CD14-positive monocyte (primary cell): ENCODE measurements around the gene RIMS1. TPM values are rescaled to one million over a fixed set of nuclear protein-coding genes. Genes with fewer than 3 reads are reported as not detected.

Experiments
- DNase-seq, 3 donors: peaks; one replicate each; pipeline ENCODE4 v3.0.0-alpha.2; 2011 to 2022
- H2AFZ ChIP-seq: 2 replicates; pipeline ENCODE4 v1.6.0; 2012; ENCODE audit warnings: mild to moderate bottlenecking, low read depth, low read length, inconsistent platforms; ENCODE audit not compliant: insufficient read depth, poor library complexity, severe bottlenecking
- H3K27ac ChIP-seq, 2 donors: 1 replicate in 1 of 2; 2 replicates in 1 of 2; pipeline ENCODE4 v1.5.1; 2012 to 2013; ENCODE audit warnings: low read length in 2 of 2, control low read depth in 1 of 2, inconsistent platforms in 1 of 2, low read depth in 1 of 2, mild to moderate bottlenecking in 1 of 2
- H3K27me3 ChIP-seq, 2 donors: one replicate each; pipeline versions ENCODE4 v1.6.0 to v1.6.1; 2011 to 2013; ENCODE audit warnings: low read length in 2 of 2; ENCODE audit not compliant: control insufficient read depth in 2 of 2, insufficient read depth in 2 of 2
- H3K36me3 ChIP-seq, 2 donors: replicated peaks in 1 of 2; 1 replicate in 1 of 2; 2 replicates in 1 of 2; pipeline versions ENCODE4 v1.5.1 to v1.6.1; 2012 to 2013; ENCODE audit warnings: low read length in 2 of 2, control low read depth in 1 of 2, inconsistent platforms in 1 of 2, mild to moderate bottlenecking in 1 of 2; ENCODE audit not compliant: insufficient read depth in 2 of 2, control insufficient read depth in 1 of 2
- H3K4me1 ChIP-seq, 2 donors: 1 replicate in 1 of 2; 2 replicates in 1 of 2; pipeline versions ENCODE4 v1.5.1 to v1.6.1; 2012 to 2013; ENCODE audit warnings: low read length in 2 of 2, control low read depth in 1 of 2, inconsistent platforms in 1 of 2, mild to moderate bottlenecking in 1 of 2, moderate library complexity in 1 of 2; ENCODE audit not compliant: insufficient read depth in 2 of 2, control insufficient read depth in 1 of 2
- H3K4me2 ChIP-seq: replicated peaks from 2 replicates; pipeline ENCODE3; 2012; ENCODE audit warnings: low read length, moderate library complexity, mild to moderate bottlenecking; ENCODE audit not compliant: poor library complexity, severe bottlenecking; ENCODE audit errors: extremely low read depth
- H3K4me3 ChIP-seq, 3 experiments: fragments of 200-600 bp in 1 of 3; sonication (generic) in 1 of 3; replicated peaks in 1 of 3; 1 replicate in 2 of 3; 2 replicates in 1 of 3; pipeline ENCODE4 v1.5.1; 2011 to 2013; ENCODE audit warnings: low read length in 3 of 3, mild to moderate bottlenecking in 3 of 3, control low read depth in 2 of 3, low read depth in 2 of 3, inconsistent platforms in 1 of 3, moderate library complexity in 1 of 3
- H3K79me2 ChIP-seq: 2 replicates; pipeline ENCODE4 v1.6.0; 2012; ENCODE audit warnings: mild to moderate bottlenecking, control low read depth, inconsistent platforms, low read length, moderate library complexity; ENCODE audit not compliant: insufficient read depth
- H3K9ac ChIP-seq: 2 replicates; pipeline ENCODE4 v1.6.0; 2017; ENCODE audit warnings: low read length, mild to moderate bottlenecking; ENCODE audit not compliant: insufficient read depth, poor library complexity, severe bottlenecking
- H3K9me3 ChIP-seq, 2 donors: replicated peaks in 1 of 2; 1 replicate in 1 of 2; 2 replicates in 1 of 2; pipeline versions ENCODE4 v1.5.1 to v1.6.1; 2012 to 2013; ENCODE audit warnings: low read length in 2 of 2, control low read depth in 1 of 2; ENCODE audit not compliant: control insufficient read depth in 1 of 2, insufficient read depth in 1 of 2
- H4K20me1 ChIP-seq: 2 replicates; pipeline ENCODE4 v1.6.0; 2012; ENCODE audit warnings: mild to moderate bottlenecking, low read length, control low read depth, moderate library complexity; ENCODE audit not compliant: insufficient read depth
- H3K27ac Mint-ChIP-seq, 7 donors: one replicate each; pipeline ENCODE4 v1.8.0; 2020; ENCODE audit warnings: mild to moderate bottlenecking in 7 of 7, mixed read lengths in 7 of 7, moderate library complexity in 6 of 7, inconsistent platforms in 2 of 7
- H3K27me3 Mint-ChIP-seq, 3 donors: one replicate each; pipeline ENCODE4 v1.8.0; 2021 to 2022; ENCODE audit warnings: low read depth in 3 of 3, mild to moderate bottlenecking in 3 of 3, mixed read lengths in 3 of 3, moderate library complexity in 3 of 3, inconsistent platforms in 1 of 3
- H3K36me3 Mint-ChIP-seq, 2 donors: one replicate each; pipeline ENCODE4 v1.8.0; 2020; ENCODE audit warnings: mixed read lengths in 2 of 2, inconsistent platforms in 1 of 2, mild to moderate bottlenecking in 1 of 2
- H3K4me1 Mint-ChIP-seq: one replicate; pipeline ENCODE4 v1.8.0; 2020; ENCODE audit warnings: mild to moderate bottlenecking, mixed read lengths
- H3K4me3 Mint-ChIP-seq, 2 donors: one replicate each; pipeline ENCODE4 v1.8.0; 2020; ENCODE audit warnings: mild to moderate bottlenecking in 2 of 2, mixed read lengths in 2 of 2, moderate library complexity in 1 of 2
- H3K9me3 Mint-ChIP-seq, 7 donors: one replicate each; pipeline ENCODE4 v1.8.0; 2020 to 2022; ENCODE audit warnings: mixed read lengths in 7 of 7, mild to moderate bottlenecking in 6 of 7, moderate library complexity in 6 of 7, inconsistent platforms in 2 of 7
- WGBS: methylation state at CpG from one replicate; pipeline ENCODE4 v1.1.5; 2013; ENCODE audit warnings: missing lambda C conversion rate; ENCODE audit not compliant: insufficient coverage; 5-methylcytosine and 5-hydroxymethylcytosine counted together
- intact Hi-C, 2 donors: fragments of 100-400 bp; cut with micrococcal nuclease; formaldehyde crosslinking; loops; one replicate each; pipeline versions ENCODE4 v1.15.0 to v1.15.1; 2023
- polyA plus RNA-seq, 3 donors: library from polyadenylated mRNA; depleted of rRNA in 1 of 3; unstranded in 2 of 3; stranded (reverse) in 1 of 3; fragments of 300-500 nt in 2 of 3; fragments of >200 nt in 1 of 3; fragmentation: Illumina TruSeq in 2 of 3; gene quantifications; 1 replicate in 2 of 3; 2 replicates in 1 of 3; pipeline ENCODE4 v1.2.3, GENCODE V29; 2012 to 2021
- TF ChIP-seq, protein P1 (sequence below): fragments of 200-600 bp; IDR thresholded peaks from one replicate; pipeline ENCODE4 v1.8.0; 2022; ENCODE audit warnings: antibody characterized with exemption, mild to moderate bottlenecking

The RIMS1 gene
- polyA plus RNA-seq, 3 donors = not detected

DNA sequence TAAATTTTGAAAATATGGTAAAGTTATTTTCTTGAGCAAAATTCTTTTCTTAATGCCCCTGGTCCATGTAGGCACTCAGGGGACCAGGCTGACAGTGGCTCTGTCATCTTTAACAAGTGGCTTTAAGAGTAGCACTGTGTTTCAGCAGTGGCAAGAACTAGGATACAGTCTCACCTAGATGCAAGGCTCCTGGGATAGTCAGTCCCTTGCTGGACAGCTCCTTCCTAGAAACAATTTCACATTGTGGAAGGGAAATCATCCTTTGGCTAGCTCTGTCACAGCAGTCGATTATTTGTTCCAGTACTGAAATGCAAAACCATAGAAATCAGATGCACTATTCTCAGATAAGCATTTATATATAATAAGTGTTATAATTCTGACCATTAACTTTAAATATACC lies 560.1 kb downstream of the RIMS1 start:
- DNase-seq = no peak
- Mint-ChIP-seq H3K36me3 (no peaks in the 10 kb centered on the region), H3K27ac (no peak overlapping the region), H3K27me3 (peaks cover 3 to 4% (median 4%) of the 10 kb centered on the region in 3 donors), H3K4me1 (no peaks in the 10 kb centered on the region), H3K4me3 (no peak overlapping the region), H3K9me3 (no peaks in the 10 kb centered on the region)
- H3K27ac ChIP-seq = no peak overlapping the region
- H3K36me3 ChIP-seq = no peaks in the 10 kb centered on the region
- no CpG with 5 or more reads among the region's 1 CpG for WGBS
- H3K79me2 ChIP-seq = no peaks in the 10 kb centered on the region
- H3K9me3 ChIP-seq = no peaks in the 10 kb centered on the region
- H2AFZ ChIP-seq = no peak overlapping the region
- no peaks in the 10 kb centered on the region for H3K4me1 ChIP-seq
- intact Hi-C loops = no loop called here
- no peak overlapping the region for H3K4me2 ChIP-seq
- H3K4me3 ChIP-seq = no peak overlapping the region
- H3K9ac ChIP-seq = no peak overlapping the region
- H4K20me1 ChIP-seq = no peaks in the 10 kb centered on the region
- peaks cover 0 to 3% of the 10 kb centered on the region in 2 donors for H3K27me3 ChIP-seq
- TF ChIP-seq, protein P1, sequence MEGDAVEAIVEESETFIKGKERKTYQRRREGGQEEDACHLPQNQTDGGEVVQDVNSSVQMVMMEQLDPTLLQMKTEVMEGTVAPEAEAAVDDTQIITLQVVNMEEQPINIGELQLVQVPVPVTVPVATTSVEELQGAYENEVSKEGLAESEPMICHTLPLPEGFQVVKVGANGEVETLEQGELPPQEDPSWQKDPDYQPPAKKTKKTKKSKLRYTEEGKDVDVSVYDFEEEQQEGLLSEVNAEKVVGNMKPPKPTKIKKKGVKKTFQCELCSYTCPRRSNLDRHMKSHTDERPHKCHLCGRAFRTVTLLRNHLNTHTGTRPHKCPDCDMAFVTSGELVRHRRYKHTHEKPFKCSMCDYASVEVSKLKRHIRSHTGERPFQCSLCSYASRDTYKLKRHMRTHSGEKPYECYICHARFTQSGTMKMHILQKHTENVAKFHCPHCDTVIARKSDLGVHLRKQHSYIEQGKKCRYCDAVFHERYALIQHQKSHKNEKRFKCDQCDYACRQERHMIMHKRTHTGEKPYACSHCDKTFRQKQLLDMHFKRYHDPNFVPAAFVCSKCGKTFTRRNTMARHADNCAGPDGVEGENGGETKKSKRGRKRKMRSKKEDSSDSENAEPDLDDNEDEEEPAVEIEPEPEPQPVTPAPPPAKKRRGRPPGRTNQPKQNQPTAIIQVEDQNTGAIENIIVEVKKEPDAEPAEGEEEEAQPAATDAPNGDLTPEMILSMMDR = no peak
